Measurements from ENCODE around the gene OPN1MW3.
"Not testable (repeated sequence)": the region's sequence is repeated elsewhere in the genome, so short reads cannot be mapped to it uniquely, and the experiment has no call there.

- TF ChIP-seq CTCF (conservative IDR thresholded peaks at IDR 0.05); ZFX (IDR thresholded peaks at IDR 0.05): not testable (repeated sequence)
Measured at GRCh38 chrX:154248076-154248475, 9.3 kb upstream of the OPN1MW3 start.

All from C4-2B (cell line).